Kidney epithelial cell (primary cell): ENCODE results near the gene EBI3. TPM values are rescaled to one million over a fixed set of nuclear protein-coding genes. Genes with fewer than 3 reads are reported as not detected.

Experiments
- DNase-seq: peaks from one replicate; pipeline ENCODE4 v3.0.0-alpha.2; 2010; ENCODE audit warnings: low read depth
- H3K27me3 ChIP-seq: 2 replicates; pipeline ENCODE4 v1.6.0; 2011; ENCODE audit warnings: low read length; ENCODE audit not compliant: control insufficient read depth, insufficient read depth
- H3K36me3 ChIP-seq: 2 replicates; pipeline ENCODE4 v1.5.1; 2011; ENCODE audit warnings: low read length; ENCODE audit not compliant: control insufficient read depth, insufficient read depth
- H3K4me3 ChIP-seq: 2 replicates; pipeline ENCODE4 v1.5.1; 2011; ENCODE audit warnings: low read depth, mild to moderate bottlenecking, control low read depth, low read length
- CTCF ChIP-seq: IDR thresholded peaks from 2 replicates; pipeline ENCODE4 v1.5.1; 2011; ENCODE audit warnings: mild to moderate bottlenecking, moderate library complexity, low read length, control low read depth, inconsistent platforms; ENCODE audit not compliant: insufficient read depth, poor library complexity, severe bottlenecking
- total RNA-seq: library from RNA; depleted of rRNA; stranded (reverse); fragments of >200 nt; gene quantifications from 2 replicates; pipeline ENCODE4 v1.2.3, GENCODE V29; 2015

Gene EBI3
- total RNA-seq, 1 donor from 2014 or later, result 2.5 TPM

- Histone ChIP-seq H3K4me3 (no peak overlapping the region), H3K36me3 (peaks cover 2% of the 10 kb centered on the region), H3K27me3 (no peaks in the 10 kb centered on the region)
- no peak for TF ChIP-seq CTCF
- no peak for DNase-seq
Observed at GRCh38 chr19:4260613-4261191, 31.4 kb downstream of the EBI3 start.

- no peaks in the 10 kb centered on the region for H3K27me3 ChIP-seq
- no peak for TF ChIP-seq CTCF
- no peak overlapping the region for H3K4me3 ChIP-seq
- peaks cover 2% of the 10 kb centered on the region for H3K36me3 ChIP-seq
- no peak for DNase-seq
Observed at GRCh38 chr19:4264812-4265211, 35.5 kb downstream of the EBI3 start.

- no peak for DNase-seq
- H3K36me3 ChIP-seq, result peaks cover 2% of the 10 kb centered on the region
- H3K4me3 ChIP-seq, result no peak overlapping the region
- H3K27me3 ChIP-seq, result no peaks in the 10 kb centered on the region
- no peak for TF ChIP-seq CTCF
Observed at GRCh38 chr19:4266253-4267000, 37.1 kb downstream of the EBI3 start.

- peak; percentile 88 for TF ChIP-seq CTCF
- H3K4me3 ChIP-seq, result no peak overlapping the region
- H3K36me3 ChIP-seq, result peaks cover 2% of the 10 kb centered on the region
- no peaks in the 10 kb centered on the region for H3K27me3 ChIP-seq
- no peak for DNase-seq
Observed at GRCh38 chr19:4267101-4267900, 38.0 kb downstream of the EBI3 start.

- DNase-seq, result no peak
- no peaks in the 10 kb centered on the region for H3K27me3 ChIP-seq
- H3K4me3 ChIP-seq, result no peak overlapping the region
- no peak for TF ChIP-seq CTCF
- peaks cover 2% of the 10 kb centered on the region for H3K36me3 ChIP-seq
Observed at GRCh38 chr19:4267901-4268815, 38.8 kb downstream of the EBI3 start.
